Measurements from ENCODE around the gene TLE3.

DNA sequence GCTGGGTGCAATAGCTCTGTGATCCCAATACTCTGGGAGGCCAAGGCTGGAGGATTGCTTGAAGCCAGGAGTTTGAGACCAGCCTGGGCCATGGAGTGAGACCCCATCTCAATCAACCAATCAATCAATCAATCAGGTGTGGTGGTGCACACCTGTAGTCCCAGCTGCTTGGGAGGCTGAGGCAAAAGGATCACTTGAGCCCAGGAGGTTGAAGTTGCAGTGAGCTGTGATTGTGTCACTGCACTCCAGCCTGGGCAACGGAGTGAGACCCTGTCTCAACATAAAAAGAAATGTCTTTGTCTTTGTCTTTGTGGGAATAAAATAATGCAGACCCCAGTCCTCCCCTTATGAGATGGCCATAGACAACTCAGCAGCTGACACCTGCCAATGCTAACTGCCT lies 34.9 kb upstream of the TLE3 start:
- TF ChIP-seq, protein P1, sequence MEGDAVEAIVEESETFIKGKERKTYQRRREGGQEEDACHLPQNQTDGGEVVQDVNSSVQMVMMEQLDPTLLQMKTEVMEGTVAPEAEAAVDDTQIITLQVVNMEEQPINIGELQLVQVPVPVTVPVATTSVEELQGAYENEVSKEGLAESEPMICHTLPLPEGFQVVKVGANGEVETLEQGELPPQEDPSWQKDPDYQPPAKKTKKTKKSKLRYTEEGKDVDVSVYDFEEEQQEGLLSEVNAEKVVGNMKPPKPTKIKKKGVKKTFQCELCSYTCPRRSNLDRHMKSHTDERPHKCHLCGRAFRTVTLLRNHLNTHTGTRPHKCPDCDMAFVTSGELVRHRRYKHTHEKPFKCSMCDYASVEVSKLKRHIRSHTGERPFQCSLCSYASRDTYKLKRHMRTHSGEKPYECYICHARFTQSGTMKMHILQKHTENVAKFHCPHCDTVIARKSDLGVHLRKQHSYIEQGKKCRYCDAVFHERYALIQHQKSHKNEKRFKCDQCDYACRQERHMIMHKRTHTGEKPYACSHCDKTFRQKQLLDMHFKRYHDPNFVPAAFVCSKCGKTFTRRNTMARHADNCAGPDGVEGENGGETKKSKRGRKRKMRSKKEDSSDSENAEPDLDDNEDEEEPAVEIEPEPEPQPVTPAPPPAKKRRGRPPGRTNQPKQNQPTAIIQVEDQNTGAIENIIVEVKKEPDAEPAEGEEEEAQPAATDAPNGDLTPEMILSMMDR (IDR thresholded peaks at IDR 0.05), result no peak
- TF ChIP-seq POLR2A (IDR thresholded peaks at IDR 0.05), result no peak
